Measurements from ENCODE around the gene IZUMO2. TPM values are rescaled to one million over a fixed set of nuclear protein-coding genes. Genes with fewer than 3 reads are reported as not detected.
"Not testable (repeated sequence)": the region's sequence is repeated elsewhere in the genome, so short reads cannot be mapped to it uniquely, and the experiment has no call there.

IZUMO2 gene
- total RNA-seq, 1 experiment from 2014 or later = not detected

- H3K27me3 ChIP-seq (replicated peaks; ENCODE audit: control insufficient read depth, insufficient read depth, low read length); H3K36me3 Mint-ChIP-seq (ENCODE audit: insufficient read depth, unreplicated experiment); H3K4me3 ChIP-seq (ENCODE audit: low read depth, low read length); H3K36me3 ChIP-seq (ENCODE audit: control insufficient read depth, insufficient read depth, low read length); H3K4me1 ChIP-seq; H3K4me1 Mint-ChIP-seq (ENCODE audit: low read depth, unreplicated experiment); CTCF ChIA-PET; H3K9me3 Mint-ChIP-seq (ENCODE audit: unreplicated experiment); H3K27me3 Mint-ChIP-seq (ENCODE audit: insufficient read depth, unreplicated experiment); POLR2A ChIA-PET; H3K4me3 Mint-ChIP-seq (ENCODE audit: unreplicated experiment); H3K9me3 ChIP-seq; BruUV-seq (replicated peaks); DNase-seq; H3K27ac Mint-ChIP-seq (ENCODE audit: unreplicated experiment); intact Hi-C loops (cut with micrococcal nuclease; ENCODE audit: unreplicated experiment): not testable (repeated sequence)
Observed at GRCh38 chr19:50140118-50140845, 22.8 kb downstream of the IZUMO2 start.

- H3K36me3 ChIP-seq (ENCODE audit: control insufficient read depth, insufficient read depth, low read length); H3K4me3 ChIP-seq (ENCODE audit: low read depth, low read length); H3K27me3 Mint-ChIP-seq (ENCODE audit: insufficient read depth, unreplicated experiment); H3K9me3 ChIP-seq; BruUV-seq (replicated peaks); H3K36me3 Mint-ChIP-seq (ENCODE audit: insufficient read depth, unreplicated experiment); H3K4me1 ChIP-seq; H3K4me3 Mint-ChIP-seq (ENCODE audit: unreplicated experiment); H3K4me1 Mint-ChIP-seq (ENCODE audit: low read depth, unreplicated experiment); POLR2A ChIA-PET; H3K9me3 Mint-ChIP-seq (ENCODE audit: unreplicated experiment); intact Hi-C loops (cut with micrococcal nuclease; ENCODE audit: unreplicated experiment); H3K27ac Mint-ChIP-seq (ENCODE audit: unreplicated experiment); H3K27me3 ChIP-seq (replicated peaks; ENCODE audit: control insufficient read depth, insufficient read depth, low read length): not testable (repeated sequence)
- CTCF ChIA-PET = interaction anchor here (1.0 kb wide), 1 partner anchor 496 kb away, joined by 3 read pairs; no protein-coding TSS in a partner anchor
- DNase-seq = peak in 1 of 2 experiments; percentile 25
- peak in 1 of 2 experiments; percentile 28 for TF ChIP-seq CTCF (IDR thresholded peaks at IDR 0.05; ENCODE audit: insufficient read depth in 1 of 2, low read depth in 1 of 2, low read length in 1 of 2, severe bottlenecking in 1 of 2, unreplicated experiment in 1 of 2)
Observed at GRCh38 chr19:50136603-50137365, 26.3 kb downstream of the IZUMO2 start.

GRCh38 chr19:50135856-50136602, 27.1 kb downstream of the IZUMO2 start:
- H3K9me3 Mint-ChIP-seq (ENCODE audit: unreplicated experiment); H3K9me3 ChIP-seq; H3K4me3 ChIP-seq (ENCODE audit: low read depth, low read length); H3K36me3 Mint-ChIP-seq (ENCODE audit: insufficient read depth, unreplicated experiment); BruUV-seq (replicated peaks); intact Hi-C loops (cut with micrococcal nuclease; ENCODE audit: unreplicated experiment); H3K4me3 Mint-ChIP-seq (ENCODE audit: unreplicated experiment); DNase-seq; H3K36me3 ChIP-seq (ENCODE audit: control insufficient read depth, insufficient read depth, low read length); H3K27me3 ChIP-seq (replicated peaks; ENCODE audit: control insufficient read depth, insufficient read depth, low read length); H3K4me1 Mint-ChIP-seq (ENCODE audit: low read depth, unreplicated experiment); POLR2A ChIA-PET; H3K27ac Mint-ChIP-seq (ENCODE audit: unreplicated experiment); H3K4me1 ChIP-seq; H3K27me3 Mint-ChIP-seq (ENCODE audit: insufficient read depth, unreplicated experiment): not testable (repeated sequence)
- CTCF ChIA-PET = interaction anchor here (1.0 kb wide), 1 partner anchor 496 kb away, joined by 3 read pairs; no protein-coding TSS in a partner anchor

GRCh38 chr19:50134777-50135719, 28.0 kb downstream of the IZUMO2 start:
- intact Hi-C loops (cut with micrococcal nuclease; ENCODE audit: unreplicated experiment); H3K4me3 ChIP-seq (ENCODE audit: low read depth, low read length); BruUV-seq (replicated peaks); POLR2A ChIA-PET; H3K27ac Mint-ChIP-seq (ENCODE audit: unreplicated experiment); H3K4me1 Mint-ChIP-seq (ENCODE audit: low read depth, unreplicated experiment); H3K9me3 Mint-ChIP-seq (ENCODE audit: unreplicated experiment); H3K27me3 Mint-ChIP-seq (ENCODE audit: insufficient read depth, unreplicated experiment); DNase-seq; H3K27me3 ChIP-seq (replicated peaks; ENCODE audit: control insufficient read depth, insufficient read depth, low read length); H3K36me3 Mint-ChIP-seq (ENCODE audit: insufficient read depth, unreplicated experiment); H3K9me3 ChIP-seq; H3K36me3 ChIP-seq (ENCODE audit: control insufficient read depth, insufficient read depth, low read length); H3K4me3 Mint-ChIP-seq (ENCODE audit: unreplicated experiment); H3K4me1 ChIP-seq: not testable (repeated sequence)
- CTCF ChIA-PET = interaction anchor here (1.0 kb wide), 1 partner anchor 495 kb away, joined by 3 read pairs; no protein-coding TSS in a partner anchor
